Erythroblast (primary cell): ENCODE data around the gene TBC1D3B.
"Not testable (repeated sequence)": the region's sequence is repeated elsewhere in the genome, so short reads cannot be mapped to it uniquely, and the experiment has no call there.

Source experiments
- GATA1 ChIP-seq: IDR thresholded peaks from 2 replicates; pipeline ENCODE4 v1.6.1; 2011; ENCODE audit warnings: low read depth, mild to moderate bottlenecking, control low read depth, low read length, moderate library complexity
- POLR2A ChIP-seq: IDR thresholded peaks from 2 replicates; pipeline ENCODE4 v1.6.1; 2011; ENCODE audit warnings: mild to moderate bottlenecking, low read length

DNA sequence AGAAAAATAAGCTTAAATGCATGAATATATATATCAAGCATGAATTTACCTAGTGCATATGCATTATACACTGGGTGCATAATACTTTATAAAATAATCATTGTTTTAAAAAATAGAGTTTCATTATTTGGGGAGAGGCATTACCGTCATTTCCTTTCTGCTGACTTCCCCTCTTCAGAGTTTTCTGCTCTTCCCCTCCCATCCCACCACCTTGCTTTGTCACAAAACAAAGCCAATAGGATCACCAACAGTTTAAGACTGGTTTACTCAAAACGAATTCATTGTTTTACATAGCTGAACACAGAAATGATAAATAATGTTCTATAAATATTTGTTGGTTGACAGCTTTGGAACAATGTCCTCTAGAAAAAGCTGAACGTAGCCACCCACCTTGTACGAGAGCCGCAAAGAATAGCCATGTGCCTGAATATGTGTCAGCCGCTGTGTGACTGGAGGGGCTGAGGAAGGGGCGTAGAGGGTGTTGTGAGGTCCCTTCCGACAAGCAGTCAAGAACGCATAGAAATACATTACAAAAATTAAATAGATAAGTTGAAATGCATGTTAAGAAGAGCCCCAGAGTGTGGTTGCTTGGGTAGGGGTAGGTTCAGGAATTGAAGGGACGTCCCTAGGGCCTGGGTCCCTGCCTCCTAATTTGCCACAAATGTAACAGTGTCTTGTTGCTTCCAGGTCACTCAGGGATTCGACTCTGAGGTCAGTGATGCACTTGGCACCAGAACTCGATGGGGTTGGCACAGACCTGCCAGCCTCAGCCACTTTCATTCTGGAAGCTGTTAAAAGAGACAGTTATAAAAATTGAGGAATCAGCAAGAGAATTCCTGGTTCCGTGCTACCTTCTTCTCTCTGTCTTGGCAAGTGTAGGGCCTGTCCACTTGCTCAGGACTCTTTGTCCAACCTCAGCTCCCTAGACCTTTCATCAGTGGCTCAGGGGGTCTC lies 10.7 kb upstream of the TBC1D3B start:
- TF ChIP-seq POLR2A, GATA1: not testable (repeated sequence)
